ENCODE measurements around the gene CCDC90B. TPM values are rescaled to one million over a fixed set of nuclear protein-coding genes. Genes with fewer than 3 reads are reported as not detected.

Gene CCDC90B
- total RNA-seq, 2 donors from 2014 or later, result 18.0 to 18.5 TPM

DNA sequence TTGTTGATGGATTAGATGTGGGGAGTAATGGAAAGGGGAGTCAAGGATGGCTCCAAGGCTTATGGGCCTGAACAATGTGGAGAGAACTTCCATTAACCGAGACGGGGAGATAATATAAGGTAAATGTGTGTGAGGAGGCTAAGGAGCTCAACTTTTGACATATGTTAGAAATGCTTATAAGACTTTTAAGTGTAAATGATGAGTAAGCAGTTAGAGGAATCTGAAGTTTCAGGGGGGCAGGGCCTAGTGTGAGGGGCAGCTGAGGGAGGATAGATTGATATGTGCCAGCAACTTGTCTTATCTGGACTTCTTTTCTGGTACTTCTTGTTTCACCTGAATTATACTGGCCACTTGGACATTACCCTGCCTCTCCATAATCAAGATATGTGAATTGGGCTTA lies 62.7 kb downstream of the CCDC90B start:
- DNase-seq (ENCODE audit: low spot score), result no peak
- no peak overlapping the region for H3K27ac ChIP-seq
- H3K36me3 ChIP-seq, result no peaks in the 10 kb centered on the region
- no peak for ATAC-seq (ENCODE audit: insufficient number of reproducible peaks, low FRiP score, low read depth)
- H3K4me1 ChIP-seq (ENCODE audit: control insufficient read depth in 1 of 2, low read depth in 2 of 2), result no peaks in the 10 kb centered on the region
- H3K9me3 ChIP-seq, result no peaks in the 10 kb centered on the region
- no peaks in the 10 kb centered on the region for H3K27me3 ChIP-seq (replicated peaks; ENCODE audit: insufficient read depth)
- TF ChIP-seq CTCF (IDR thresholded peaks at IDR 0.05), result no peak
- no peak overlapping the region for H3K4me3 ChIP-seq

DNA sequence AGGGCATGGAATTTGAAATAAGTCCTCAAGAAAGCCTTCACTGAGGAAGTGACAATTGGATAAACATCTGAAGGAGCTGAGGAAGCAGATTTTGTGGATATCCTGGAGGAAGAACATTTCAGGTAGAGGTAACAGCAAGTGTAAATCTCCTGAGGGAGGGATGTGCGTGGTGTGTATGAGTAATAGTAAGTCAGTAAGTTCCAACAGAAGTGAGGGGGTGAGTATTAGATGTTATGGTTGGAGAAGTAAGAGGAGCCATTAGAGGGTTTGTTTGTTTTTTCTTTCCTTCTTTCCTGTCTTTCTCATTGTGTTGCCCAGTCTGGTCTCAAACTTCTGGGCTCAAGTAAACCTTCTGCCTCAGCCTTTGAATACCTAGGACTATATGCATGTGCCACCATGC lies 63.7 kb downstream of the CCDC90B start:
- no peaks in the 10 kb centered on the region for H3K36me3 ChIP-seq
- no peak for DNase-seq (ENCODE audit: low spot score)
- no peak overlapping the region for H3K4me3 ChIP-seq
- H3K27ac ChIP-seq, result no peak overlapping the region
- H3K4me1 ChIP-seq (ENCODE audit: control insufficient read depth in 1 of 2, low read depth in 2 of 2), result no peaks in the 10 kb centered on the region
- no peaks in the 10 kb centered on the region for H3K27me3 ChIP-seq (replicated peaks; ENCODE audit: insufficient read depth)
- no peaks in the 10 kb centered on the region for H3K9me3 ChIP-seq
- no peak for TF ChIP-seq CTCF (IDR thresholded peaks at IDR 0.05)
- no peak for ATAC-seq (ENCODE audit: insufficient number of reproducible peaks, low FRiP score, low read depth)

DNA sequence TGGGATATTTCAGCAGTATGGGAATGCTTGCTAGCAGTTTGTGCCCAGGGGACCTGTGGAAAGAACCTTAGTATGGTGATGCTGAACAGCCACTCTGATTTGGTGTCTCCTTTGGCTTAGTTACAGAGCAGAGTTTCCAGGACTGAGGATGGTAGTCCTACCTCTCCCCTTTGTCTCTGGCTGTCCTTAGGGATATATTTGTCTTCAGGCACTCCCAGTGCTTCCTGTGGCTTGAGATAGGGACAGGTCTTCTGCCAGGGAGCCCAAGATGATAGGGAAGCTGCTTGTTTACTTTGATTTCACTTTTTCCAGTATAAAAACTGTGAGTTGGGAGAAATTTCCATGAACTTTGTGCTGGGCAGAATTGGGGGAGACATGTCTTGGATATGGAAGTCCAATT lies 64.5 kb downstream of the CCDC90B start:
- Histone ChIP-seq H3K36me3 (no peaks in the 10 kb centered on the region), H3K27ac (no peak overlapping the region), H3K4me1 (ENCODE audit: control insufficient read depth in 1 of 2, low read depth in 2 of 2) (no peaks in the 10 kb centered on the region), H3K4me3 (no peak overlapping the region), H3K9me3 (no peaks in the 10 kb centered on the region), H3K27me3 (replicated peaks; ENCODE audit: insufficient read depth) (no peaks in the 10 kb centered on the region)
- DNase-seq (ENCODE audit: low spot score) (no peak), ATAC-seq (ENCODE audit: insufficient number of reproducible peaks, low FRiP score, low read depth) (no peak)
- no peak for TF ChIP-seq CTCF (IDR thresholded peaks at IDR 0.05)

- no peak for TF ChIP-seq CTCF (IDR thresholded peaks at IDR 0.05)
- Histone ChIP-seq H3K4me1 (ENCODE audit: control insufficient read depth in 1 of 2, low read depth in 2 of 2) (no peaks in the 10 kb centered on the region), H3K27me3 (replicated peaks; ENCODE audit: insufficient read depth) (no peaks in the 10 kb centered on the region), H3K36me3 (no peaks in the 10 kb centered on the region), H3K27ac (no peak overlapping the region), H3K4me3 (no peak overlapping the region), H3K9me3 (no peaks in the 10 kb centered on the region)
- DNase-seq (ENCODE audit: low spot score) (no peak), ATAC-seq (ENCODE audit: insufficient number of reproducible peaks, low FRiP score, low read depth) (no peak)
Observed at GRCh38 chr11:83220260-83220659, 65.9 kb downstream of the CCDC90B start.

GRCh38 chr11:83219095-83219494 lies 67.1 kb downstream of the CCDC90B start:
- no peaks in the 10 kb centered on the region for H3K4me1 ChIP-seq (ENCODE audit: control insufficient read depth in 1 of 2, low read depth in 2 of 2)
- H3K9me3 ChIP-seq, result no peaks in the 10 kb centered on the region
- H3K27ac ChIP-seq, result no peak overlapping the region
- H3K4me3 ChIP-seq, result no peak overlapping the region
- DNase-seq (ENCODE audit: low spot score), result no peak
- no peaks in the 10 kb centered on the region for H3K36me3 ChIP-seq
- no peak for TF ChIP-seq CTCF (IDR thresholded peaks at IDR 0.05)
- no peaks in the 10 kb centered on the region for H3K27me3 ChIP-seq (replicated peaks; ENCODE audit: insufficient read depth)
- no peak for ATAC-seq (ENCODE audit: insufficient number of reproducible peaks, low FRiP score, low read depth)

Other genes with a start within 250 kb of the CCDC90B start
- 10 to 100 TPM; 16.6 to 25.7 TPM for gene RAB30, start 214.5 kb downstream of the CCDC90B start, total RNA-seq
- 100 to 1,000 TPM in 1 of 2 donors, 10 to 100 TPM in 1; 73.4 to 114 TPM for gene PCF11, start 129.2 kb downstream of the CCDC90B start, total RNA-seq
- gene ANKRD42, start 92.7 kb downstream of the CCDC90B start, total RNA-seq, result 10 to 100 TPM; 11.6 to 25.6 TPM

All from thoracic aorta (tissue), 2 donors.